Activated CD8-positive, alpha-beta memory T cell treated with anti-CD3 and anti-CD28 coated beads, Interleukin-2, amount 50 U/mL, for 24 hours (primary cell): ENCODE measurements around the gene CIITA.

Experiments
- DNase-seq: peaks from one replicate; pipeline ENCODE4 v3.0.0-alpha.2; 2020; ENCODE audit errors: extremely low read depth

Gene CIITA

DNA sequence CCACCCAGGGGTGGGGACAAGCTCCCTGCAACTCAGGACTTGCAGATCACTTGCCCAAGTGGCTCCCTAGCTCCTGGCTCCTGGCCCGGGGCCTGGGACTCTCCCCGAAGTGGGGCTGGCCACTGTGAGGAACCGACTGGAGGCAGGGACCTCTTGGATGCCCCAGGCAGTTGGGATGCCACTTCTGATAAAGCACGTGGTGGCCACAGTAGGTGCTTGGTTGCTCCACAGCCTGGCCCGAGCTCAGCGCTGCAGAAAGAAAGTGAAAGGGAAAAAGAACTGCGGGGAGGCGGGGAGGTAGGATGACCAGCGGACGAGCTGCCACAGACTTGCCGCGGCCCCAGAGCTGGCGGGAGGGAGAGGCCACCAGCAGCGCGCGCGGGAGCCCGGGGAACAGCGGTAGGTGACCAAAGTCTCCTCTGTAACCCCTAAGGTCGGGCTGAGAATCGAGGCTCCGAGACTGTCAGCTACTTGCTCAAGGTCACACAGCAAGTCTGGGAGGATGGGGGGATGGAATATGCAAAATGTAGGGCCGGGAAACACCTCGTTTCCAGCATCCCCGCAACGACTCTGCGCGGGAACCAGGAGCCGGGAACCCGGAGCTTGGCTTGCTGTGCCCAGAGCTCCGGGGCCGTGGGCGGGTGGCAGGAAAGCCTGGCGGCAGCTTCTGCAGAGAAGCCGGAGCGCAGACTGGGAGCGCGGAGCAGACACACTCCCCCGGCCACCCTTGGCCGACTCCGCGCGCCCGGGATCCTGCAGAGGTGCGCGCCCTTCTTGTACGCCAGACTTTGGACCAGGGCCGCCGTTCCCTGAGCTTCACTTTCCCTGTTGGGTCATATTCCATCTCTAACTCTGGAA lies 1.9 kb downstream of the CIITA start:
- no peak for DNase-seq

DNA sequence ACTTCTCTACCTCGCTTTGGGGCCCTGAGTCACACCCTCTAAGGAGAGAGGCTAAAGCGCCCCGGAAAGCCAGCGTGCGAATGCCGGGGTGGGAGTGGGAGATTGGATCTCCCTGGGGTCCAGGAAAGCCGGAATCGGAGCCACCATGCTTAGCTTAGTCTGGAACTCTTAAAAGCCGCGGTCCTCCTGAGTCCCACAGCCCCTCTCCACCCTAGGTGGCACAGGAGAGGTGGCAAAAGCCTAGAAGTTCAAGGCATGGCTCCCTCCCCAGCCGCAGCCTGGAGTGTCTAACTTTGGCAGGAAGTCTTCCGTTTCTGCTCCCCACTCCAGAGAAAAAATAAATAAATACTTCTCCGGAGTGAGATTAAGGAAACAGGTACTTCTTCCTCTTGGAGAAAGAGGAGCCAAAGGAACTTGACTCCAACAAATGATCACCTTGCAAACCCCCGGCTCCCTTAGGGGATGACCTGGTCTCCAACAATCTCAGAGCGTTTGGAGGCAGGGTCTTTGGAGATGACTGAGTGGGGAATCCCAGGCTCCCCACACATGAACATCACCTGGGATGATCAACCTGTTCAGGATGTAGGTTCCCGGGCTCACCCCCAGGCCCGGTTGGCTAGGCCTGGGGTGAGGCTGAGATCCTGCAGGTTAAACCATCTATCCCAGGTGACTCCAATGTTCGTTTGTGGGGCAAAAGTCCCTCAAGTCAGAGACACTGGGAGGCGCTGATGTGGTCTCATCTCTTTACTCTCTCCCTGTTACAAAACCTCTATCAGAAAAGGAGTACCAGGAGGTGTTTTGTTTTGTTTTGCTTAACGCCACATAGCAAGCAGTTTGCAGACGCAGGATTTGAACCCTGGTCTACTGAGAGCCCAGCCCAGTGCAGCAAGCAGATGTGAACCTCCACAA lies 2.9 kb downstream of the CIITA start:
- DNase-seq, result no peak

DNA sequence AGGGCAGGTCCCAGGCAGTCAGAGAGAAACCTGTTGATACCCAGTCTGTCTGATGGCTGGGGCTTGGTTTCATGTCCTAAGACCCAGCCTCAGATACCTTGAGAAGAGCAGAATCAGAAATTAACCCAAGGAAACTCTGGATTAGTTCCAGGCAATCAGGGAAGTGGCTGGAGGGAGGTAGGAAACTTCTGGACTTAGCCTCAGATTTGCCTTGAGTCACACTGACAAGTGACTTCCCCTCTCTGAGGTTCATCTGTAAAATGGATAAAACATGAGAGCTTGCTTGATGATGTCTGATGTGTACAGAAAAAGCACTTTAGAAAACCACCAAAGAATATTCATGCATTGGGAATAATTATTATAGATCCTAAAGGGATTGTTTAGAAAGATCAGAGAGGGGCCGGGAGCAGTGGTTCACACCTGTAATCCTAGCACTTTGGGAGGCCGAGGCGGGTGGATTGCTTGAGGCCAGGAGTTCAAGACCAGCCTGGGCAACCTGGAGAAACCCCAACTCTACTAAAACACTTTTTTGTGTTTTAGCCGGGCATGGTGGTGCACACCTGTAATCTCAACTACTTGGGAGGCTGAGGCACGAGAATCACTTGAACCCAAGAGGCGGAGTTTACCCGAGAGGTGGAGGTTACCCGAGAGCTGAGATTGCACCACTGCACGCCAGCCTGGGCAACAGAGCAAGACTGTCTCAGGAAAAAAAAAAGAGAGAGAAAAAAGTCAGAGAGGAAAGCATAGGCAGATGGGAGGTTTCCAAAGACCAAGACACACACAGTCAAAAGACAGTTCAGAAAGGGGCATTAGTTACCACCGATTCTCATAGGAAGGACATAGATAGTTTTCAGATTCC lies 3.8 kb downstream of the CIITA start:
- no peak for DNase-seq

DNA sequence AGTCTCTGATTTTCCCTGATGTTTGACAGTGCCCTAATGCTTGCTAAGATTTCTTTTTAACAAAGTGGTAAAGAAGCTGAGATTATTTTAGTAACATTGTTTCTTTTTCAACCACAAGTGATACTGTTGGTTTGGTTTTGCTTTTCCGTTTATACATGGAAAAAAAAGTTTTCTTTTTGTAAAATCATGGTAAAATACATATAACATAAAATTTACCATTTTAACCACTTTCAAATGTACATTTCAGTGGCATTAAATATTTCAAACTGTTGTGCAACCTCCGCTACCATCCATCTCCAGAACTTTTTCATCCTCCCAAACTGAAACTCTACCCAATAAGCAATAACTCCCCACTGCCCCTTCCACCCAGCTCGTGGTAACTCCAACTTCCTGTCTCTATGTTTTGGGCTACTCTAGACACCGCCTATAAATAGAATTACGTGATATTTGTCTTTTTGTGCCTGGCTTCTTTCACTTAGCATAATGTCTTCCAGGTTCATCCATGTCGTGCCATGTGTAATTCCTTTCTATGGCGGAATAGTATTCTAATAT lies 4.6 kb downstream of the CIITA start:
- no peak for DNase-seq

DNA sequence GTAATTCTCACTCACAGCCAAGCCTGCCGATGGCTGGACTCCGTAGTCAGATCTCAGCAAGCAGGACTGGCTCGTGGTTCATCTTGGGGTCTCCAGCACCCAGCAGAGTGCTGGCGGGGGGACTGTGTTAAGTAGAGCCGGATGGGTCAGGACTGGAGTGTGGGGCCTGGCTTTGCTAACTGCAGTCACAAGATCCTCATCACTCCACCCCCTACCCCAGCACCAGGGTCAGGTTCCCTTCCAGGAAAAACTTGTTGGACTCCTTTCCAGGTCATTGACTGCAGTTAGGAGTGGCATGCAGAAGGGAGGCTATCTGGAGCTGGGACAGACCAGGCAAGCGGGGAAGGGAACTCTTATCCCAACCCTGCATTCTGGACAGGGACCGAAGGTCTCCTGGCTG lies 6.0 kb downstream of the CIITA start:
- no peak for DNase-seq

DNA sequence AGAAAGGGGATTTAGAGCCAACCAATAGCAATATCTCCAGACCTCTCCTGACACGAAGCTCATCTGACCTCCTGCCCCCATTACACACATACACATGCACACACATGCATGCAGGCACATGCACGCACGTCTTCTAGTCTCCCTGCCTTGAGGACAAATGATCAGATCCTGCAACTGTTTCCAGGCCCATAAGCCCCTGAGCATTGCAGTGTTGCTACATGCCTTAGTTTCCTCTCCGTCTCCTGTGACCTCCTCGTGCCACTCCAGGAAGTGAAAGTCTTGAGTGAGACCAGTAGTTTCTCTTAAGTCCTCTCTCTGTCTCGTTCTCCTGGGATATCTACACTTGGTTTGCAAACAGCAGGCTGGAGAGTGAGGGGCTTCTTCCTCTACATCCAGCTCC lies 8.2 kb downstream of the CIITA start:
- no peak for DNase-seq

DNA sequence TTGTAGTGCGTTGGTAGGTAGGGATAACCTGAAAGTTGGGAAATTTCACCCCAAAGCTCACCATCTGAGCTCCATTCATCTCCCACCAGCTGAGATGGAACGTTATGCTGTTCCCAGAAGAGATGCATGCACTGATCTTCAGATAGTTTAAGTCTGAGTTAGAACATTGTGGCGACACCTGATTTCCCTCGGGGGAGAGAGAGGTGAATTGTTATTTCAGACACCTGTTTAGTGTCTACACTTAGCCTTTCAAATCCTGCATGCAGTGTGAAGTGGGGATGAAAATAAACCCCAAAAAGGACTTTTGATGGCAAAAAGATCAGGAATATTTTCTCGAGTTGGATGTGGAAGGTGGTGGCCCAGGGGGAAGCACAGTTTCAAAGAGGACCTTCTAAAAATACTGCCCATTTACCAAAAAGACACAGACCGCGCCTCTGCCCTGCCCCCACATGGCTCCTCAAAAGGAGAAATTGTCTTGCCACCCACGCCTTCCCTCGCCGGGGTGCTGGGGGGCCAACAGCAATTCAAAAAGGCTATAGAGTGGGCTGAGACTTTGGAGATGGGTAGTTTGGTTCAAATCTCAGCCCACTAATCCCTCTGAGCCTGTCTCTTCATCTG lies 11.4 kb downstream of the CIITA start:
- no peak for DNase-seq

DNA sequence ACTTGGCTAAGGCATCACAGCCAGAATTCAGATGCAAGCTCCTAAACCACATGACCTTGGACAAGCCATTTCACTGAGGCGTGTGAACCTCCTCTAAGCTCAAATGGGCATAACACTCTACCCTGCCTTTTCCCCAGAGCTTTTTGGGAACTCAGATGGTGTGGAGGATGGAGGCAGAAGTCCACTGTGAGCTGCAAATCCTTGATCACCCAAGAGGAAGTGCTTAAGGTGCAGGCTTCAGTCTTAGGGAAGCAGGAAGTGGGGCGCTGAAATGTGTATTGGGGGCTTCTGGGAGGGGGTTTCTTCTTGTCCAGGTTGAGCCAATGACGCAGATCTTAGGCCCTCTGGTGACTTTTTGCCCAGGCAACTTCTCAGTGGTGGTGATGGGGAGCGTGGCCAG lies 12.9 kb downstream of the CIITA start:
- no peak for DNase-seq

DNA sequence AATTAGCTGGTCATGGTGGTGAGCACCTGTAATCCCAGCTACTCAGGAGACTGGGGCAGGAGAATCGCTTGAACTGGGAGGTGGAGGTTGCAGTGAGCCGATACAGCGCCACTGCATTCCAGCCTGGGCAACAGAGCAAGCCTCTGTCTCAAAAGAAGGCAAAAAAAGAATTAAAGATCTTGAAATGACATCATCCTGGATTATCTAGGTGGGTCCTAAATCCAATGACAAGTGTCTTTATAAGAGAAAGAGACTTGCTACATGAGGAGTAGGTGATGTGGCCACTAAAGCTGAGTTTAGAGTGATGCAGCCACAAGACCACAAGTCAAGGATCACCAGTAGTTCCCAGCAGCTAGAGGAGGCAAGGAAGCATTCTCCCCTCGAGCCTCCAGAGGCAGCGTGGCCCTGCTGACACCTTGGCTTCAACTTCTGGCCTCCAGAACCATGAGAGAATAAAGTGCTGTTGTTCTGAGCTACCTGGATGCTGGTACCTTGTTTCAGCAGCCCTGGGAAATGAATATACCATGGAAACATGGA lies 15.8 kb downstream of the CIITA start:
- DNase-seq, result no peak

DNA sequence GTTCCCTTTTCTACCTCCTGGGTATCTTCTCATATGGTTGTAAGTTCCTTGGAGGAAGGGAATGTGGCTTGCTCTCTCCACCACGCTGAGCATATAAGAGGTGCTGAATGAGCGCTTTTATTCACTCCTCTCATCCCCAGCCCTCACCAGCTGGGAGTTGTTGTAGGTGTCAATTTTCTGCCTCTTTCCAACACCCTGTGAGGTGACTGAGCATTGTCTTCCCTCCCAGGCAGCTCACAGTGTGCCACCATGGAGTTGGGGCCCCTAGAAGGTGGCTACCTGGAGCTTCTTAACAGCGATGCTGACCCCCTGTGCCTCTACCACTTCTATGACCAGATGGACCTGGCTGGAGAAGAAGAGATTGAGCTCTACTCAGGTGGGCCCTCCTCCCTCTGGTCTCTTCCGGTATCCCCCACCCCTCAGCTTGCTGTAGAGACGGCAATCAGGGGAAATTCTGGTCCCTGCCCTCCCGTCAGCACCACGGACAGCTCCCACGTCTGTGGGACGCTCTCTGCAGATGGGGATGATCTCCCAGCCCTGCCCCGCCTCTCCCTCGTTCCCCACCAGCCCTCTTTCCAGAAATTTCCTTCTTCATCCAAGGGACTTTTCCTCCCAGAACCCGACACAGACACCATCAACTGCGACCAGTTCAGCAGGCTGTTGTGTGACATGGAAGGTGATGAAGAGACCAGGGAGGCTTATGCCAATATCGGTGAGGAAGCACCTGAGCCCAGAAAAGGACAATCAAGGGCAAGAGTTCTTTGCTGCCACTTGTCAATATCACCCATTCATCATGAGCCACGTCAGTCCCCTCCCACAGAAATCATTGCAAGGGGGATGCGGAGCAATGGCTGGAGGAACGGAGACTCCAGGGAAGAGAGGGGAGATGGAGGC lies 18.3 kb downstream of the CIITA start:
- no peak for DNase-seq

DNA sequence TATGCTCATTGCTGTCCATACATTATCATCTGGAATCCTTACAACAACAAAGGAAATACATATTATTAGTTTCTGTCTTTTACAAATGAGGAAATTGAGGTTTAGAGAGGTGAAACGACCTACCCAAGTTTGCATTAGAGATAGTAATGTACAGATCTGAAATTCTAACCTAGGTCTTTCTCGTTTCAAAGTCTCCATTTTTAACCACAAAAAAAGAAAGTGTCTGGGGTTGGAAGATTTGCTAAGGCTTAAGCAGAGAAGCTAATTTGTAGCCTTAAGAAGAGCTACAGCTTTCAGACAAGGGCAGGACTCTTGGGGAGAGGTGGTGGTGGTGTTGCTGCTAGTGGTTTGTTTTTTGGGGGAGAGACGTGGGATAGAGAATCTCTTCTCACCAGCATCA lies 19.2 kb downstream of the CIITA start:
- no peak for DNase-seq

DNA sequence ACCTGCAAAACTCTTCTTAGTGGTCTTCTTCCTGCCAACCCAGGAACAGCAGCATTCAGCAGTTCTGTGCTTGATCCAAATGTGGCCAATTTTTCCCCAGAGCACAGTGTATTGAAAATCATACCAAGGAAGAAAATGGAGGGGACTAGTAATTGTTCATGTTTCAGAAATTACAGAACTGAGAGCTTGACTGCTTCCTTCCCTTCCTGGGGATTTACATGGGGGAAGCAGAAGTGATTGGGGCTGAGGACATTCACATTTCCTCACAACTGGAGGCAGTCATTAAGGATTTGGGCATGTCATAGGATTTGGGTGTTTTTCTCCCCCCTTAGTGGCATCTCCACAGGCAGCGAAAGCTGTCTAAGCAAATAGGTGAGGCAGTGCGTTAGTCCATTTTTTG lies 19.7 kb downstream of the CIITA start:
- no peak for DNase-seq

DNA sequence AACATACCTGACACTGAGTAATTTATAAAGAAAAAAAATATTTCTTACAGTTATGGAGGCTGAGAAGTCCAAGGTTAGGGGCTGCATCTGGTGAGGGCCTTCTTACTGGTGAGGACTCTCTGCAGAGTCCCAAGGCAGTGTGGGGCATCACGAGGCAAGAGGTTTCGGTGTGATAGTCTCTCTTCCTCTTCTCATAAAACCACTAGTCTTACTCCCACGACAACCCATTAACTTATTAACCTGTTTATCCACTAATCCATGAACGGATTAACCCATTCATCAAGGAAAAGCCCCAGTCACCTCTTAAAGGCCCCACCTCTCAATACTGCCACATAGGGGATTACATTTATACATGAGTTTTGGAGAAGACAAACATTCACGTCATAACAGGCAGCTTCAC lies 20.1 kb downstream of the CIITA start:
- no peak for DNase-seq

DNA sequence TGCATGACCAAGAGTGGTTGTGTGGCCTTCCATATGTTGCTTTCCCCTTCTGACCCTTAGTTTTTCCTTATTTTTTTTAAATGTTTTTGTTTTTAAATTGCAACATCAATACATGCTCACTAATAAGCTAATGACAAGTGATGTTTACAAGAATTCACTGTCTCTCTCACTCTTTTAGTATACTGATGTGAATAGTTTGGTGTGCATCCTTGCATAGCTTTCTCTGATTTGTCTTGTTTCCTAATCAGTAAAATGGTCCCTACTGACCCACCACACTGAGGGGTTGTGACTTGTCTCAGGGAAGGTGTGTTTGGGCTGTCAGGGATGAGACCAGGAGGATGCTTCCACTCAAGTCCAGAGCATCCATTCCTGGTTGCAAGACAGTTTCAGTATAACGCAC lies 26.0 kb downstream of the CIITA start:
- no peak for DNase-seq

DNA sequence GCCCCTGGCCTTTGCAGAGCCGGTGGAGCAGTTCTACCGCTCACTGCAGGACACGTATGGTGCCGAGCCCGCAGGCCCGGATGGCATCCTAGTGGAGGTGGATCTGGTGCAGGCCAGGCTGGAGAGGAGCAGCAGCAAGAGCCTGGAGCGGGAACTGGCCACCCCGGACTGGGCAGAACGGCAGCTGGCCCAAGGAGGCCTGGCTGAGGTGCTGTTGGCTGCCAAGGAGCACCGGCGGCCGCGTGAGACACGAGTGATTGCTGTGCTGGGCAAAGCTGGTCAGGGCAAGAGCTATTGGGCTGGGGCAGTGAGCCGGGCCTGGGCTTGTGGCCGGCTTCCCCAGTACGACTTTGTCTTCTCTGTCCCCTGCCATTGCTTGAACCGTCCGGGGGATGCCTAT lies 29.5 kb downstream of the CIITA start:
- no peak for DNase-seq

DNA sequence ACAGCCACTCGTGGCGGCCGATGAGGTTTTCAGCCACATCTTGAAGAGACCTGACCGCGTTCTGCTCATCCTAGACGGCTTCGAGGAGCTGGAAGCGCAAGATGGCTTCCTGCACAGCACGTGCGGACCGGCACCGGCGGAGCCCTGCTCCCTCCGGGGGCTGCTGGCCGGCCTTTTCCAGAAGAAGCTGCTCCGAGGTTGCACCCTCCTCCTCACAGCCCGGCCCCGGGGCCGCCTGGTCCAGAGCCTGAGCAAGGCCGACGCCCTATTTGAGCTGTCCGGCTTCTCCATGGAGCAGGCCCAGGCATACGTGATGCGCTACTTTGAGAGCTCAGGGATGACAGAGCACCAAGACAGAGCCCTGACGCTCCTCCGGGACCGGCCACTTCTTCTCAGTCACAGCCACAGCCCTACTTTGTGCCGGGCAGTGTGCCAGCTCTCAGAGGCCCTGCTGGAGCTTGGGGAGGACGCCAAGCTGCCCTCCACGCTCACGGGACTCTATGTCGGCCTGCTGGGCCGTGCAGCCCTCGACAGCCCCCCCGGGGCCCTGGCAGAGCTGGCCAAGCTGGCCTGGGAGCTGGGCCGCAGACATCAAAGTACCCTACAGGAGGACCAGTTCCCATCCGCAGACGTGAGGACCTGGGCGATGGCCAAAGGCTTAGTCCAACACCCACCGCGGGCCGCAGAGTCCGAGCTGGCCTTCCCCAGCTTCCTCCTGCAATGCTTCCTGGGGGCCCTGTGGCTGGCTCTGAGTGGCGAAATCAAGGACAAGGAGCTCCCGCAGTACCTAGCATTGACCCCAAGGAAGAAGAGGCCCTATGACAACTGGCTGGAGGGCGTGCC lies 30.1 kb downstream of the CIITA start:
- no peak for DNase-seq

DNA sequence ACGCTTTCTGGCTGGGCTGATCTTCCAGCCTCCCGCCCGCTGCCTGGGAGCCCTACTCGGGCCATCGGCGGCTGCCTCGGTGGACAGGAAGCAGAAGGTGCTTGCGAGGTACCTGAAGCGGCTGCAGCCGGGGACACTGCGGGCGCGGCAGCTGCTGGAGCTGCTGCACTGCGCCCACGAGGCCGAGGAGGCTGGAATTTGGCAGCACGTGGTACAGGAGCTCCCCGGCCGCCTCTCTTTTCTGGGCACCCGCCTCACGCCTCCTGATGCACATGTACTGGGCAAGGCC lies 30.7 kb downstream of the CIITA start:
- DNase-seq, result no peak

DNA sequence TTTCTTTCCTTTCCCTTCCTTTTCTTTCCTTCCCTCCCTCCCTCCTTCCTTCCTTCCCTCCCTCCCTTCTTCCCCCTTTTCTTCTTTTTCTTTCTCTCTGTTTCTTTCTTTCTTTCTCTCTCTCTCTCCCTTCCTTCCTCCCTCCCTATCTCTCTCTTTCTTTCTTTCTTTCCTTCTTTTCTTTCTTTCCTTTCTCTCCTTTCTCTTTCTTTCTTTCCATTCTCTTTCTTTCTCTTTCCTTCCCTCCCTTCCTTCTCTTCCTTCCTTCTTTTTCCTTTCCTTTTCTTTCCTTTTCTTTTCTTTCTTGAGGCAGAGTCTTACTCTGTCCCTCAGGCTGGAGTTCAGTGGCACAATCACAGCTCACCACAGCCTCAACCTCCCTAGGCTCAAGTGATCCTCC lies 34.3 kb downstream of the CIITA start:
- no peak for DNase-seq

DNA sequence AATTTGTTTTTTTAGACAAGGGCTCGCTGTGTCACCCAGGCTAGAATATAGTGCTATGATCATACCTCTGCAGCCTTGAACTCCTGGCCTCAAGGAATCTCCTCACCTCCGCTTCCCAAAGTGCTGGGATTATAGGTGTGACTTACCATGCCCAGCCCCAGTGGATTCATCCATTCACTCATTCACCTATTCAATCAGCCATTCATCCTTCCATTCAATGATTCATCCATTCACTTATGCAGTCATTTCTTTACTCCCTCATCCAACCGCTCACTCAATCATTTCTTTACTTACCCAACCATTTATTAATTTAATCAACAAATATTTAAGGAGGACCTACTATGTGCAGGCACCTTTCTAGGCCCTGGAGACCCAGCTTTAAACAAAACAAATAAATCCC lies 39.5 kb downstream of the CIITA start:
- DNase-seq, result no peak
